Stimulated activated CD4-positive, alpha-beta T cell treated with anti-CD3 and anti-CD28 coated beads, Interleukin-12 subunit alpha, Interleukin-12 subunit beta, amount 100 ng/mL, for 48 hours (primary cell): ENCODE measurements around the gene RAD51.
"Not testable (repeated sequence)": the region's sequence is repeated elsewhere in the genome, so short reads cannot be mapped to it uniquely, and the experiment has no call there.

Experiments
- DNase-seq, 3 donors: peaks; one replicate each; pipeline ENCODE4 v3.0.0-alpha.2; 2020; ENCODE audit warnings: low read depth in 2 of 3, low spot score in 1 of 3

The RAD51 gene

DNA sequence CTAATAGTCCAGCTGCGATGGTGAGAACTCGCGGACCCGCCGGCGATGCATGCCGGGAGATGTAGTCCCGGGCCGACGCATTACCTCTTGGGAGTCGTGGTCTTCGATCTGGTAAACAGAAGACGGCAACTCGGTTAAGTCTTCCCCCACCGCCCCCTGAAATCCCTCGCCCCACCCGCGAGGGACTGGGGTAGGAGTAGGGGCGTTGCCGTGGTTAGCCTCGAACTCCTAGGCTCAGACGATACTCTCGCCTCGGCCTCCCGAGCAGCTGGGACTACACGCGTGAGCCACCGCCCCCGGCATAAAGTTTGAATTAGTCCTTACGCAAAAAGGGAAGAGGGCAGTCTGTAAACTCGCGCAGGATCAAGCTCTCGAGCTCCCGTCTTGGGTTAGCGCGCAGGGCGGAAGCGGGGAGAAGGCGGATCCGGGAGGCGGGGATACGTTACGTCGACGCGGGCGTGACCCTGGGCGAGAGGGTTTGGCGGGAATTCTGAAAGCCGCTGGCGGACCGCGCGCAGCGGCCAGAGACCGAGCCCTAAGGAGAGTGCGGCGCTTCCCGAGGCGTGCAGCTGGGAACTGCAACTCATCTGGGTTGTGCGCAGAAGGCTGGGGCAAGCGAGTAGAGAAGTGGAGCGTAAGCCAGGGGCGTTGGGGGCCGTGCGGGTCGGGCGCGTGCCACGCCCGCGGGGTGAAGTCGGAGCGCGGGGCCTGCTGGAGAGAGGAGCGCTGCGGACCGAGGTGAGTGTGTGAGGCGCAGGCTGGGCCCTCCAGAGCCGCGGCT, at the start of gene RAD51:
RAD51 (plus strand) TSS at position 487 of the 781 bp plus-strand sequence. CDS start 3,585 bp downstream, outside the sequence.
- DNase-seq, result peak; percentile 87 to 94 (median 91)

GRCh38 chr15:40647523-40647922, 47.5 kb upstream of the RAD51 start:
- DNase-seq, result no peak

- DNase-seq, result no peak
Measured at GRCh38 chr15:40650479-40650878, 44.5 kb upstream of the RAD51 start.

DNA sequence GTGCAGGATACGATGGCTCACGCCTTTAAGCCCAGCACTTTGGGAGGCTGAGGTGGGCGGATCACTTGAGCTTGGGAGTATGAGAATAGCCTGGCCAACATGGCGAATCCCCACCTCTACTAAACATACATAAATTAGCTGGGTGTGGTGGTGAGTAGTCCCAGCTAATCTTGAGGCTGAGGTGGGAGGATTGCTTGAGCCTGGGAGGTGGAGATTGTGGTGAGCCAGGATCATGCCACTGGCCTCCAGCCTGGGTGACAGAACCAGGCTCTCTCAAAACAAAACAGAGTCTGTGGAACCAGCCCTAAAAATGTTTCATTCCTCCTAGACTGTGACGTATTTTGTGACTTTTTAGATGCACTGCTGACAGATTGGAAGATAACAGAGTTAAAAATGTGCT, 34.3 kb upstream of the RAD51 start:
- no peak for DNase-seq

DNA sequence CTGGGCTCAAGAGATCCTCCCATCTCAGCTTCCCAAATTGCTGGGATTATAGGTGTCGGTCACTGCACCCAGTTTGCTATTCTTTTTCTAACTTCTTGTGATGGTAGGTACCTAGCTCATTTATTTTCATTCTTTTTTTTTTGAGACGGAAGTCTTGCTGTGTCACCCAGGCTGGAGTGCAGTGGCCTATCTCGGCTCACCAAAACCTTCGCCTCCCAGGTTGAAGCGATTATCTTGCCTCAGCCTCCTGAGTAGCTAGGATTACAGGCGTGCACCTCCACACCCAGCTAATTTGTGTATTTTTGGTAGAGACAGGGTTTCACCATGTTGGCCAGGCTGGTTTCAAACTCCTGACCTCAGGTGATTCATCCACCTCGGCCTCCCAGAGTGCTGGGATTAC, 30.1 kb upstream of the RAD51 start:
- DNase-seq, result no peak

DNA sequence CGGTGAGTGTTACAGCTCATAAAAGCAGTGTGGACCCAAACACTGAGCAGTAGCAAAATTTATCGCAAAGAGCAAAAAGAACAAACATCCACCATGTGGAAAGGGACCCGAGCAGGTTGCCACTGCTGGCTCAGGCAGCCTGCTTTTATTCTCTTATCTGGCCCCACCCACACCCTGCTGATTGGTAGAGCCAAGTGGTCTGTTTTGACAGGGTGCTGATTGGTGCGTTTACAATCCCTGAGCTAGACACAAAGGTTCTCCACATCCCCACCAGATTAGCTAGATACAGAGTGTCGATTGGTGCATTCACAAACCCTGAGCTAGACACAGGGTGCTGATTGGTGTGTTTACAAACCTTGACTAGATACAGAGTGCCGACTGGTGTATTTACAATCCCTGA, 18.7 kb upstream of the RAD51 start:
- DNase-seq, result not testable (repeated sequence)

DNA sequence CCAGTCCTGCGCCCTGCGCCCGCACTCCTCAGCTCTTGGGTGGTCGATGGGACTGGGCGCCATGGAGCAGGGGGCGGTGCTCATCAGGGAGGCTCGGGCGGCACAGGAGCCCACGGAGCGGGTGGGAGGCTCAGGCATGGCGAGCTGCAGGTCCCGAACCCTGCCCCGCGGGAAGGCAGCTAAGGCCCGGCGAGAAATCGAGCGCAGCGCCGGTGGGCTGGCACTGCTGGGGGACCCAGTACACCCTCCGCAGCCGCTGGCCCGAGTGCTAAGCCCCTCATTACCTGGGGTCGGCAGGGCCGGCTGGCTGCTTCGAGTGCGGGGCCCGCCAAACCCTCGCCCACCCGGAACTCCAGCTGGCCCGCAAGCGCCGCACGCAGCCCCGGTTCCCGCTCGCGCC, 18.1 kb upstream of the RAD51 start:
- DNase-seq, result not testable (repeated sequence)

DNA sequence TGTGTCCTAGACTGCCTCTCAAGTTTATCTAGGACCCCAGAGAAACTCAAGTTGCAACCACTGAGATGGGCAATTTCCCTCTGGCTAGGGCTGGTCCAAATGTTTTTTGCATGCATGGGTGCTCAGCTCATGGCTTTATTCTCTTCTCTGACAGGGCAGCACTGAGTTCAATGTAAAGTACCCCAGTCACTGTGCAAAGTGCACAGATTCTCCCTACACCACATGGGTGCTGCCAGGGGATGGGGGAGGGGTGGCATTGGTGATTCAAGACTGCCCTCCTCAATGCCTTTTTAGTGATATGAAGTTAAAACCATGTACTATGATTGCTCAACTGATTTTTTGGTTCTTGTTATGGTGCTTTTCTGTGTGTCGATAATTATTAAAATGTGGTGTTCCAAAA, 14.8 kb upstream of the RAD51 start:
- DNase-seq, result no peak

GRCh38 chr15:40680959-40681358, 14.0 kb upstream of the RAD51 start:
- DNase-seq, result not testable (repeated sequence)

- no peak for DNase-seq
Measured at GRCh38 chr15:40684381-40684780, 10.6 kb upstream of the RAD51 start.

DNA sequence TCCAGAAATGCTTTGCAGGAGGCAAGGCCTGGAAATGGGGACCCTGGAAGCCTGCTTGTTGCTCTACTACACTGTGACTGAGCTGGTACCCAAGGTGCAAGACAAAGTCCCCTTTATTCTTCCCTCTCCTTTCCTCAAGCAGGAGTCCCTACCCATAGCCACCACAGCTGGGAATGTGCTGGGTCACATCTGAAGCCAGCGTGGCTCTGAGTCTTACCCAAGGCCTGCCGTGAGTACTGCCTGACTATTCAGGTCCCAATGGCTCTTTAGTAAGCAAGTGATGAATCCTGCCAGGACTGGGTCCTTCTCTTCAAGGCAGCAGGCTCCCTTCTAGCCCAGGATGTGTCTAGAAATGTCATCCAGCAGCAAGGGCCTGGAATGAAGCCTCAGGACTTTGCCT, 9.6 kb upstream of the RAD51 start:
- no peak for DNase-seq

GRCh38 chr15:40688932-40689799, 5.8 kb upstream of the RAD51 start:
- no peak for DNase-seq

DNA sequence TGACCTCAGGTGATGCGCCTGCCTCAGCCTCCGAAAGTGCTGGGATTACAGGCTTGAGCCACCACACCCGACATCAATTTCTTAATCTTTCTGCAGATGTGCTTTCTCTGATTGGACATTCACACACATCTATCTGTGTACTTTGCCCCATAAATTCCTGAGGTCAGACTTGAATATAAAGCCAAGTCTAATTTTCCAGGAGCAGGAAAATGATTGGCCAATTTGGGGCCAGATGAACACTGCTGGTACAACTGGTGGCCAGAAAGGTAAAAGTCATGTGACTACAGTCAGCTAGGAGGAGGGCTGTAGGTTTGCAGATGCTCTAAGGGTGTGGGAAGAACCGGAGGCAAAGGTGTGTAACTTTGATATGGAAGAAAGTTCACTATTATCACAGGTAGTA, 3.2 kb upstream of the RAD51 start:
- no peak for DNase-seq

GRCh38 chr15:40693904-40694687, 878 bp upstream of the RAD51 start:
- no peak for DNase-seq

DNA sequence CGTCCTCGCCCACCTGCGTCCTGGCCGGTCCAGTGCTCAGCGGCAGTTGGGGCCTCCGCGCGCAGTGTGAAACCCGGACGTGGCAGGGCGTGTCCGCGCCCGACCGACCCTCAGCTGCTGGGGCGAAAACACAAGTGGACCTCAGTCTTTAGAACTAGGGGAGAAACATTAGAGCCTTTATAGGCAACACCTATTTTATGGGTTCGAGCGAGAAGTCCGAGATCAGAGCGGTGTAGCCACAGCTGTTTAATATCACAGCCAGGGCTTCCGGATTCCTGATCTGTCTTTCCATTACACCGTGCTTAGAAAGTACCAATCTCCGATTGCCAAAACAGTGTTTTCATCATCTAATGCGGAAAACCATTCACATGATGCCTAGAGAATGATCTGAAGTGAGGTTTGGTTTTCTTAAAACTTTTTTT, 506 bp downstream of the RAD51 start:
- DNase-seq, result no peak

- no peak for DNase-seq
Measured at GRCh38 chr15:40696228-40696627, 1.3 kb downstream of the RAD51 start.

DNA sequence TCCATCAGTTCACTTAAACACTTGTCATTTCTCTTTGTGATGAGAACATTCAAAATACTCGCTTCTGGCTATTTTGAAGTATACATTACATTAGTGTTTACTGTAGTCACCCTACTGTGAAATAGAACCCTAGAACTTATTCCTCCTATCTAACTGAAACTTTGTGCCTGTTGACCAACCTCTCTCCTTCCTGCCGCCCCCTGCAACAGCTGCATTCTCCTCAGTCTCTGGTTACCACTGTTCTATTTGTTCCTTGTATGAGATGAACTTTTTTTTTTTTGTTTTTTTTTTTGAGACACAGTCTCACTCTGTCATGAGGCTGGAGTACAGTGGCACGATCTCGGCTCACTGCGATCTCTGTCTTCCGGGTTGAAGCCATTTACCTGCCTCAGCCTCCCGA, 2.9 kb downstream of the RAD51 start:
- no peak for DNase-seq

GRCh38 chr15:40702077-40702476, 7.1 kb downstream of the RAD51 start:
- DNase-seq, result no peak

DNA sequence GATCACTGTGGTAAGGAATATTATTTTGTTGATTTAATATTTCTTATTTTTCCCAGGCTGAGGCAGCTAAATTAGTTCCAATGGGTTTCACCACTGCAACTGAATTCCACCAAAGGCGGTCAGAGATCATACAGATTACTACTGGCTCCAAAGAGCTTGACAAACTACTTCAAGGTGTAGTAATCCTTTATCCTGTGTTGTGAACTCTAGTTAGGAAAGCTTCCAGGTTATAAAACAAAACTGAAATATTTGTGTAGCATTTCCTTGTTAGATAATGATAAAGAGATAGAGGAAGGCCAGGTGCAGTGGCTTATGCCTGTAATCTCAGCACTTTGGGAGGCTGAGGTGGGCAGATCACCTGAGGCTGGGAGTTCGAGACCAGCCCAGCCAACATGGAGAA, 11.1 kb downstream of the RAD51 start:
- DNase-seq, result no peak

GRCh38 chr15:40714144-40714543, 19.2 kb downstream of the RAD51 start:
- no peak for DNase-seq

DNA sequence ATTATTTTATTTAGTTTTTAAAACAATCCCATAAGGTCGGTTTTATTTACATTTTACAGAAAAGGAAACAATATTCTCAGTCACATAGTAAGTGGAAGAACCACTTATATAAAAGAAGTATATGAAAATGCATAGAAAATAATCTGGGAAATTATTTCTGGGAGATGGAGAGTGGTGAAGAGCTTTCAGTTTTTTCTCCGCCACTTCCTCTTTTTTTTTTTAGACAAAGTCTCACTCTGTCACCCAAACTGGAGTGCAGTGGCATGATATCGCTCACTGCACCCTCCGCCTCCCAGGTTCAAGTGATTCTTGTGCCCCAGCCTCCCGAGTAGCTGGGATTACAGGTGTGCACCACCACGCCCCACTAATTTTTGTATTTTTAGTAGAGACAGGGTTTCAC, 21.2 kb downstream of the RAD51 start:
- DNase-seq, result no peak
